WTC11 (cell line): ENCODE data around the gene LRP11. TPM values are rescaled to one million over a fixed set of nuclear protein-coding genes. Genes with fewer than 3 reads are reported as not detected.

Experiments
- ATAC-seq: fragments of 200-7000 bp; cut with Tn5 transposase; 2 replicates; pipeline ENCODE4 v1.10.0; 2021; ENCODE audit warnings: mild to moderate bottlenecking, moderate library complexity
- CTCF ChIA-PET: fragments of 300-600 bp; sonication (Branson Sonifier 250); formaldehyde crosslinking; loops from one replicate; lab custom pipeline; 2021; ENCODE audit warnings: antibody characterized with exemption; lab: Charles Lee
- POLR2A ChIA-PET: fragments of 350-600 bp; sonication (Branson Sonifier 250); formaldehyde crosslinking; loops from one replicate; lab custom pipeline; 2021; ENCODE audit warnings: antibody characterized with exemption; lab: Charles Lee
- DNase-seq: peaks from one replicate; pipeline ENCODE4 v3.0.0; 2021; ENCODE audit warnings: low spot score
- H3K27ac Mint-ChIP-seq: 2 replicates; pipeline ENCODE4 v1.8.0; 2021; ENCODE audit warnings: mixed read lengths
- H3K27me3 Mint-ChIP-seq: 2 replicates; pipeline ENCODE4 v1.8.0; 2021; ENCODE audit warnings: low read depth, mild to moderate bottlenecking, moderate library complexity, mixed read lengths
- H3K36me3 Mint-ChIP-seq: 2 replicates; pipeline ENCODE4 v1.8.0; 2021; ENCODE audit warnings: mixed read lengths
- H3K4me1 Mint-ChIP-seq: 2 replicates; pipeline ENCODE4 v1.8.0; 2022; ENCODE audit warnings: mixed read lengths
- H3K4me3 Mint-ChIP-seq: 2 replicates; pipeline ENCODE4 v1.8.0; 2021; ENCODE audit warnings: mild to moderate bottlenecking, moderate library complexity, mixed read lengths
- H3K9me3 Mint-ChIP-seq: 2 replicates; pipeline ENCODE4 v1.8.0; 2021; ENCODE audit warnings: mixed read lengths
- AR ChIP-seq: fragments of 250-450 bp; sonication (Bioruptor Pico); IDR thresholded peaks from 2 replicates; pipeline ENCODE4 v1.9.0; 2021; ENCODE audit warnings: mild to moderate bottlenecking
- ATF3 ChIP-seq: sonication (generic); formaldehyde crosslinking; conservative IDR thresholded peaks from 2 replicates; pipeline ENCODE4 v1.8.1; 2022; ENCODE audit warnings: mild to moderate bottlenecking, missing genetic modification reagents
- FOXK1 ChIP-seq: sonication (generic); formaldehyde crosslinking; IDR thresholded peaks from 2 replicates; pipeline ENCODE4 v1.8.0; 2022; ENCODE audit warnings: mild to moderate bottlenecking, moderate library complexity, missing genetic modification reagents
- FOXP4 ChIP-seq: sonication (generic); formaldehyde crosslinking; IDR thresholded peaks from 2 replicates; pipeline ENCODE4 v1.8.0; 2022; ENCODE audit warnings: mild to moderate bottlenecking, missing genetic modification reagents
- GABPB1 ChIP-seq: sonication (generic); formaldehyde crosslinking; IDR thresholded peaks from 2 replicates; pipeline ENCODE4 v1.8.1; 2023; ENCODE audit warnings: mild to moderate bottlenecking, missing genetic modification reagents
- GRHL2 ChIP-seq: fragments of 250-450 bp; sonication (Bioruptor Pico); IDR thresholded peaks from 2 replicates; pipeline ENCODE4 v1.8.0; 2022; ENCODE audit warnings: mild to moderate bottlenecking, moderate library complexity; ENCODE audit not compliant: insufficient replicate concordance, severe bottlenecking
- GTF2I ChIP-seq: fragments of 250-450 bp; sonication (Bioruptor Pico); conservative IDR thresholded peaks from 2 replicates; pipeline ENCODE4 v1.4.0; 2021; ENCODE audit warnings: mild to moderate bottlenecking
- OVOL2 ChIP-seq: fragments of 250-450 bp; sonication (Bioruptor Pico); IDR thresholded peaks from 2 replicates; pipeline ENCODE4 v1.9.0; 2021; ENCODE audit warnings: mild to moderate bottlenecking, borderline replicate concordance
- TP53 ChIP-seq: sonication (generic); formaldehyde crosslinking; IDR thresholded peaks from 2 replicates; pipeline ENCODE4 v1.8.1; 2023; ENCODE audit warnings: mild to moderate bottlenecking, missing genetic modification reagents
- ZBTB21 ChIP-seq: sonication (generic); formaldehyde crosslinking; IDR thresholded peaks from 2 replicates; pipeline ENCODE4 v1.8.1; 2023; ENCODE audit warnings: mild to moderate bottlenecking, missing genetic modification reagents, borderline replicate concordance
- ZNF416 ChIP-seq: fragments of 250-450 bp; sonication (Bioruptor Pico); IDR thresholded peaks from 2 replicates; pipeline ENCODE4 v1.9.0; 2021; ENCODE audit warnings: mild to moderate bottlenecking, inconsistent platforms
- total RNA-seq: library from RNA; stranded (reverse); gene quantifications from 3 replicates; pipeline ENCODE4 v1.2.3, GENCODE V29; 2021
- TF ChIP-seq, protein P1 (sequence below): sonication (generic); formaldehyde crosslinking; conservative IDR thresholded peaks from 2 replicates; pipeline ENCODE4 v1.8.1; 2023; ENCODE audit warnings: mild to moderate bottlenecking, low read depth, missing genetic modification reagents, moderate library complexity

LRP11 gene
- total RNA-seq, 1 experiment from 2014 or later = 19.8 TPM

DNA sequence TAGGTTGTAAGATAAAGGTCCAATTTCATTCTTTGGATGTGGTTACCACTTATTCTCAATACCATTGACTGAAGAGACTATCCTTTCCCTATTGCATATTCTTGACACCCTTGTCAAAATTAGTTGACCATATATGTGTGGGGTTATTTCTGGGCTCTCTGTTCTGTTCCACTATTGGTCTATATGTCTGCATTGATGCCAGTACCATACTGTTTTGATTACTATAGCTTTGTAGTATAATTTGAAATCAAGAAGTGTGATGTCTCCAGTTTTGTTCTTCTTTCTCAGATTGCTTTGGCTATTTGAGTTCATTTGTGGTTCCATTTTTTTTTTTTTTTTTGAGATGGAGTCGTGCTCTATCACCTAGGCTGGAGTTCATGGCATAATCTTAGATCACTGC lies 8.1 kb upstream of the LRP11 start (continued):
- TF ChIP-seq AR (CRISPR knock-in tag) = no peak
- TF ChIP-seq FOXP4 (CRISPR knock-in tag) = no peak
- TF ChIP-seq, all 79 proteins: peak for 0

DNA sequence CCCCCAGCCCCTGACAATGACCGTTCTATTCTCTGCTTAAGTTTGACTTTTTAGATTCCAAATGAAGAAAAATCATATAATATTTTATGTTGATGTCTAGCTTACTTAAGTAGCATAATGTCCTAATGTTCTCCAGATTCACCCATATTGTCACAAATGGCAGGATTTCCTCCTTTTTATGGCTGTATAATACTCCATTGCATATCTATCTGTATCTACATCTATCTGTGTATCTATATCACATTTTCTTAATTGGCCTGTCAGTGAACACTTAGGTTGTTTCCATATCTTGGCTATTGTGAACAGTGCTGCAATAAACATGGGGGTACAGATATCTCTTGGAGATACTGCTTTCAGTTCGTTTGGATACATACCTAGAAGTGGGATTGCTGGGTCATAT lies 7.0 kb upstream of the LRP11 start:
- DNase-seq (no peak), ATAC-seq (no peak)
- POLR2A ChIA-PET = no interaction called here
- no peaks in the 10 kb centered on the region for H3K36me3 Mint-ChIP-seq
- H3K27ac Mint-ChIP-seq = no peak overlapping the region
- CTCF ChIA-PET = no interaction called here
- peaks cover 14% of the 10 kb centered on the region for H3K4me1 Mint-ChIP-seq
- peaks cover 20% of the 10 kb centered on the region for H3K9me3 Mint-ChIP-seq
- no peak overlapping the region for H3K4me3 Mint-ChIP-seq
- TF ChIP-seq, protein P1, sequence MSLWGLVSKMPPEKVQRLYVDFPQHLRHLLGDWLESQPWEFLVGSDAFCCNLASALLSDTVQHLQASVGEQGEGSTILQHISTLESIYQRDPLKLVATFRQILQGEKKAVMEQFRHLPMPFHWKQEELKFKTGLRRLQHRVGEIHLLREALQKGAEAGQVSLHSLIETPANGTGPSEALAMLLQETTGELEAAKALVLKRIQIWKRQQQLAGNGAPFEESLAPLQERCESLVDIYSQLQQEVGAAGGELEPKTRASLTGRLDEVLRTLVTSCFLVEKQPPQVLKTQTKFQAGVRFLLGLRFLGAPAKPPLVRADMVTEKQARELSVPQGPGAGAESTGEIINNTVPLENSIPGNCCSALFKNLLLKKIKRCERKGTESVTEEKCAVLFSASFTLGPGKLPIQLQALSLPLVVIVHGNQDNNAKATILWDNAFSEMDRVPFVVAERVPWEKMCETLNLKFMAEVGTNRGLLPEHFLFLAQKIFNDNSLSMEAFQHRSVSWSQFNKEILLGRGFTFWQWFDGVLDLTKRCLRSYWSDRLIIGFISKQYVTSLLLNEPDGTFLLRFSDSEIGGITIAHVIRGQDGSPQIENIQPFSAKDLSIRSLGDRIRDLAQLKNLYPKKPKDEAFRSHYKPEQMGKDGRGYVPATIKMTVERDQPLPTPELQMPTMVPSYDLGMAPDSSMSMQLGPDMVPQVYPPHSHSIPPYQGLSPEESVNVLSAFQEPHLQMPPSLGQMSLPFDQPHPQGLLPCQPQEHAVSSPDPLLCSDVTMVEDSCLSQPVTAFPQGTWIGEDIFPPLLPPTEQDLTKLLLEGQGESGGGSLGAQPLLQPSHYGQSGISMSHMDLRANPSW (CRISPR knock-in tag) = no peak
- TF ChIP-seq ZBTB21 (no peak), ATF3 (CRISPR knock-in tag) (no peak), OVOL2 (CRISPR knock-in tag) (no peak), FOXK1 (CRISPR knock-in tag) (no peak), ZNF416 (CRISPR knock-in tag) (no peak), AR (CRISPR knock-in tag) (no peak), GTF2I (CRISPR knock-in tag) (no peak), TP53 (CRISPR knock-in tag) (no peak), GABPB1 (no peak), GRHL2 (CRISPR knock-in tag) (no peak)
- no peaks in the 10 kb centered on the region; the same call in none of the 2 replicates for H3K27me3 Mint-ChIP-seq
